ENCODE results near the gene NLGN1. TPM values are rescaled to one million over a fixed set of nuclear protein-coding genes. Genes with fewer than 3 reads are reported as not detected.

Gene NLGN1
- total and polyA plus RNA-seq, 7 experiments from 2014 or later = not detected

DNA sequence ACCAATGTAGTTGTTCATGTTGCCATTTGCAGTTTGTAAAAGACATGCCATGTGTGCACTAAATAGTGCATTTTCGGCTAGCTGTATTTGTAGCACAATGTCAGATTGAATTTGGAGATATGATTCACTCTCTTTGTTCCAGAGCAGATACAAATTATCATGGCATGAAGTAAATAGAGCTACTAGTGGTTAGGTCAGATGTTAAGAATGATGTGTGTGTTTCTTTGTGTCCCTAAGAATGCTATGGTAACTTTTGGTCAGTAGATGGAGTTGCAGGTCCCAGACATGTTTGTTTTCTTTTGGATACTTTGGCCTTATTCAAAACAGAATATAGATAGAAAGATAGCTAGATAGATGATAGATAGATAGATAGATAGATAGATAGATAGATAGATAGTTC is 595.8 kb downstream of the NLGN1 start:
- Mint-ChIP-seq H3K4me3 (no peak overlapping the region), H3K36me3 (no peaks in the 10 kb centered on the region), H3K27ac (no peak overlapping the region), H3K4me1 (no peaks in the 10 kb centered on the region), H3K27me3 (no peaks in the 10 kb centered on the region), H3K9me3 (peaks cover 0 to 6% (median 0%) of the 10 kb centered on the region in 11 donors)
- DNase-seq = no peak
- Histone ChIP-seq H3K4me1 (ENCODE audit: control insufficient read depth in 2 of 2, insufficient read depth in 2 of 2, low read length in 2 of 2) (no peaks in the 10 kb centered on the region), H3K27me3 (ENCODE audit: control insufficient read depth in 2 of 2, insufficient read depth in 2 of 2, low read length in 2 of 2) (no peaks in the 10 kb centered on the region), H3K27ac (ENCODE audit: low read depth, low read length) (no peak overlapping the region), H3K9me3 (ENCODE audit: control insufficient read depth in 2 of 3, low read length in 3 of 3) (no peaks in the 10 kb centered on the region), H3K4me3 (ENCODE audit: low read length) (no peak overlapping the region), H3K36me3 (ENCODE audit: control insufficient read depth in 2 of 3, insufficient read depth in 3 of 3, low read length in 3 of 3) (no peaks in the 10 kb centered on the region)
- ChIA-PET POLR2A (no interaction called here), CTCF (no interaction called here)
- ATAC-seq = no peak
- intact Hi-C loops (cut with micrococcal nuclease) = no loop called here

DNA sequence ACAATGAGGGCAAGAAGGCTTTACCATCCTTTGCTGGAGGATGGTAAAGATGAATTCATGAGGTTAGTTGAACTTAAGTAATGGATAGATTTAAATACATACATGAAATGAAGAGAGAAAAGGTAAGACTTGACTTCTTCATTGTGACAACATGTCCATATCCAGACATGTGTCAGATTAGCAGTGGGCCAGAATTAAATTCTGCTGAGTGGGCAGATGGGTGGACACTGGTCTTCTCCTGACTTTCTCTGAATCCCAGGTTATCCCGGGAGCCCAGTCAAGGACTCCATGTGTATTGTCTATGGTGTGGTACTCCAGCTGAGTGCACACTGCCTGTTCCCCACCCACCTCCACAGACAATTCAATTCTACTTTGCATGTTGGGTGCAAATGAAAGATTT is 603.1 kb downstream of the NLGN1 start:
- no peaks in the 10 kb centered on the region for H3K27me3 Mint-ChIP-seq
- no peak overlapping the region for H3K4me3 ChIP-seq (ENCODE audit: low read length)
- H3K27me3 ChIP-seq (ENCODE audit: control insufficient read depth in 2 of 2, insufficient read depth in 2 of 2, low read length in 2 of 2) = no peaks in the 10 kb centered on the region
- H3K36me3 Mint-ChIP-seq = no peaks in the 10 kb centered on the region
- no peak for ATAC-seq
- DNase-seq = no peak
- no peak overlapping the region for H3K4me3 Mint-ChIP-seq
- ChIA-PET CTCF (no interaction called here), POLR2A (no interaction called here)
- H3K4me1 ChIP-seq (ENCODE audit: control insufficient read depth in 2 of 2, insufficient read depth in 2 of 2, low read length in 2 of 2) = no peaks in the 10 kb centered on the region
- no peaks in the 10 kb centered on the region for H3K4me1 Mint-ChIP-seq
- H3K27ac ChIP-seq (ENCODE audit: low read depth, low read length) = no peak overlapping the region
- H3K27ac Mint-ChIP-seq = no peak overlapping the region
- no peaks in the 10 kb centered on the region for H3K9me3 ChIP-seq (ENCODE audit: control insufficient read depth in 2 of 3, low read length in 3 of 3)
- intact Hi-C loops (cut with micrococcal nuclease) = no loop called here
- H3K9me3 Mint-ChIP-seq = peaks cover 0 to 5% (median 0%) of the 10 kb centered on the region in 11 donors
- no peaks in the 10 kb centered on the region for H3K36me3 ChIP-seq (ENCODE audit: control insufficient read depth in 2 of 3, insufficient read depth in 3 of 3, low read length in 3 of 3)

DNA sequence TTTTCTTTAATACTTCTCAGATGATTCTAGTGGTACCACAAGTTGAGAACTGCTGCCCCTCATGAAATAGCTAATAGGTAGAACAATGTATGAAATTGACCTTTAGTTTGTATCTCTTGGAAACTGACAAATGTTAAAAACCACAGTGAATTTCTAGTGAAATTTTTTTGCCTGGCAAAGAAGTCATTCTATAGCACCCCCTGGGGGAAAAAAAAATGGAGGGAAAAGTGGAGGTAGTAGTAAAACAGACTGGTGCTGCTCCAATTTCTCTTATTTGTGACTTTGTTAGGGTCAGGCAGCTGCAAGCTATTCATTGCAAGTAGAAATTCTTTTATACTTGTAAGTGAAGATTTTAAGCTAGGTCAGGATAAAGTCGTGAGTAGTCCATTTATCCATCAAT is 605.0 kb downstream of the NLGN1 start:
- H3K4me3 Mint-ChIP-seq = no peak overlapping the region
- no peaks in the 10 kb centered on the region for H3K36me3 Mint-ChIP-seq
- Histone ChIP-seq H3K27me3 (ENCODE audit: control insufficient read depth in 2 of 2, insufficient read depth in 2 of 2, low read length in 2 of 2) (no peaks in the 10 kb centered on the region), H3K9me3 (ENCODE audit: control insufficient read depth in 2 of 3, low read length in 3 of 3) (no peaks in the 10 kb centered on the region), H3K27ac (ENCODE audit: low read depth, low read length) (no peak overlapping the region), H3K4me3 (ENCODE audit: low read length) (no peak overlapping the region), H3K36me3 (ENCODE audit: control insufficient read depth in 2 of 3, insufficient read depth in 3 of 3, low read length in 3 of 3) (no peaks in the 10 kb centered on the region), H3K4me1 (ENCODE audit: control insufficient read depth in 2 of 2, insufficient read depth in 2 of 2, low read length in 2 of 2) (no peaks in the 10 kb centered on the region)
- ATAC-seq (no peak), DNase-seq (no peak)
- H3K4me1 Mint-ChIP-seq = no peaks in the 10 kb centered on the region
- no peak overlapping the region for H3K27ac Mint-ChIP-seq
- intact Hi-C loops (cut with micrococcal nuclease) = no loop called here
- peaks cover 0 to 5% (median 0%) of the 10 kb centered on the region in 11 donors for H3K9me3 Mint-ChIP-seq
- CTCF ChIA-PET = no interaction called here
- no peaks in the 10 kb centered on the region for H3K27me3 Mint-ChIP-seq
- POLR2A ChIA-PET = no interaction called here

DNA sequence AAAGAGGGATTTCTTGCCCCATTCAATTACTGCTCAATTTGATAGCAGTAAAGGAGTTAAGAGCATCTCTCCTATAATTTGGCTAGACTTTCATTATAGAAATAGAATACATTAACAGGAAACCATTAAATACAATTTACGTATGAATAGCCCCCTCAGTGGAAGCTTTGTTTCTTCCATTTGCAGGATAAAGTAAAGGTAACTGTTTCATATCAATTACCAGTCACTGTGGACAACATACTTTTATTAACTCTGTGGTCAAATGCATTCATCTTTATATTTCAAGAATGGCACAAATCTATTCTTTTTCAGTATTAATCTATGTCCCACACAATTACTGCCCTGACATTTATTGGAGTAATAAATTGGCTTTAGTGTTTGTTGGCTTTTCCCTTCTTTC is 613.4 kb downstream of the NLGN1 start:
- ATAC-seq (no peak), DNase-seq (no peak)
- Mint-ChIP-seq H3K4me1 (no peaks in the 10 kb centered on the region), H3K36me3 (no peaks in the 10 kb centered on the region), H3K27me3 (no peaks in the 10 kb centered on the region), H3K9me3 (peaks cover 0 to 6% (median 0%) of the 10 kb centered on the region in 11 donors), H3K4me3 (no peak overlapping the region), H3K27ac (no peak overlapping the region)
- H3K36me3 ChIP-seq (ENCODE audit: control insufficient read depth in 2 of 3, insufficient read depth in 3 of 3, low read length in 3 of 3) = no peaks in the 10 kb centered on the region
- no peaks in the 10 kb centered on the region for H3K4me1 ChIP-seq (ENCODE audit: control insufficient read depth in 2 of 2, insufficient read depth in 2 of 2, low read length in 2 of 2)
- H3K4me3 ChIP-seq (ENCODE audit: low read length) = no peak overlapping the region
- intact Hi-C loops (cut with micrococcal nuclease) = no loop called here
- ChIA-PET CTCF (no interaction called here), POLR2A (no interaction called here)
- no peaks in the 10 kb centered on the region for H3K27me3 ChIP-seq (ENCODE audit: control insufficient read depth in 2 of 2, insufficient read depth in 2 of 2, low read length in 2 of 2)
- H3K9me3 ChIP-seq (ENCODE audit: control insufficient read depth in 2 of 3, low read length in 3 of 3) = no peaks in the 10 kb centered on the region
- no peak overlapping the region for H3K27ac ChIP-seq (ENCODE audit: low read depth, low read length)

DNA sequence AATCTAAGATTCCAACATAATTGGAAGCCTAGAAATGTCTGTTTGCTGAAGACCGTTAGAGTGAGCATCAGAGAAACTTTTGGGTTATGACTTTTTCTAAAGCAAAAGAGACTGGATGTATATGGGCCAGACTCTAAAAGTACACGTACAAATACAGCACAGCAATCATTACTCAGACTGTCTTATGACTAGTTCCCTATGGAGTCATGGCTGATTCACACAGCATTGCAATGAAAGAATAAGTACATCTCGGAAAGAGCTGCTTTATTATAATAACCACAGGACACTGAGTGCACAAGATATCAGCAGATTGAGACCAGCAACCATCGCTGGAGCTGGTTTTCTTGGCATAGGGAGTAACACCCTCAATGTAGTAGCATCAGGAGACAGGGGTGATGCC is 618.6 kb downstream of the NLGN1 start:
- H3K36me3 ChIP-seq (ENCODE audit: control insufficient read depth in 2 of 3, insufficient read depth in 3 of 3, low read length in 3 of 3) = no peaks in the 10 kb centered on the region
- CTCF ChIA-PET = no interaction called here
- no peak overlapping the region for H3K4me3 Mint-ChIP-seq

DNA sequence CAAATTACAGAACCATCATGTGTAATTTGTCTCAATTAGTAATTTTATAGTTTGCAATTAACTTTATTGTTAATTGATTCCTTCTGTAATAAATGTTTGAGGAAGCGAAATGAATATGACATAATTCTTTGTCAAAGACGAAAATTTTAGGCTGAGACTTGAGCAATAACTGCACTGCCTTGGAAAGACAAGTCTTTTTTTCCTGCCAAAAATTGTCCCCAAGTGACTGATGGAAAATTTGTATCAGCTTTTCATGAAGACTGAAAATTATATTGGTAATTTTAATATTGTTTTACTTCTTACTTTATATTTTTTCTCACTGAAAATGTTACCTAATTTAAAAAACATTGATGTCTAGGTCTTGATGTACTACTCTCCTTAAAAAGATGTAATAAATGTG is 622.6 kb downstream of the NLGN1 start:
- no peak for DNase-seq

More for the DNA sequence above, 618.6 kb downstream of the NLGN1 start:
- DNase-seq (no peak), ATAC-seq (no peak)
- no peaks in the 10 kb centered on the region for H3K9me3 ChIP-seq (ENCODE audit: control insufficient read depth in 2 of 3, low read length in 3 of 3)
- no peaks in the 10 kb centered on the region for H3K27me3 ChIP-seq (ENCODE audit: control insufficient read depth in 2 of 2, insufficient read depth in 2 of 2, low read length in 2 of 2)
- Mint-ChIP-seq H3K9me3 (peaks cover 0 to 15% (median 5%) of the 10 kb centered on the region in 11 donors), H3K4me1 (no peaks in the 10 kb centered on the region), H3K27me3 (no peaks in the 10 kb centered on the region), H3K36me3 (no peaks in the 10 kb centered on the region), H3K27ac (no peak overlapping the region)
- intact Hi-C loops (cut with micrococcal nuclease) = no loop called here
- H3K4me3 ChIP-seq (ENCODE audit: low read length) = no peak overlapping the region
- no peaks in the 10 kb centered on the region for H3K4me1 ChIP-seq (ENCODE audit: control insufficient read depth in 2 of 2, insufficient read depth in 2 of 2, low read length in 2 of 2)
- H3K27ac ChIP-seq (ENCODE audit: low read depth, low read length) = no peak overlapping the region
- POLR2A ChIA-PET = no interaction called here

DNA sequence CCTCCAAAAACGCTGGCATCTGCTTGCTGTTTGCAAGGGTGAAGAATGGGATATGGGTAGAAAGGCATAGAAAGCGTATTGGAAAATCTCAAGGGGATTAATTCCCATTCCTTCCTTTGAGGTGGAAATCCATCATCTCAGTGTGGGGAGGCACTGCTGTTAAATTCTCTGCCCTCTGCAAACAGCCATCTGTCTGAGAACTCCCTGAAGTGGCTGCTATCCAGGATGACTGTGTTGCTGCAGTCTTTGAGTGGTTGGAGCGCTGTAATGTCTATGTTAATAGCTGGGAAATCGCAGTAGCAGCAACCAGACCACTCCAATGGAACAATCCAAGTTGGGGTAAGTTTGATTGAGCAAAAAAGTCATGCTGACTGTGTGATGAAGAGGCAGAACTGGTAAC is 625.9 kb downstream of the NLGN1 start:
- intact Hi-C loops (cut with micrococcal nuclease) = no loop called here
- no peaks in the 10 kb centered on the region for H3K4me1 ChIP-seq (ENCODE audit: control insufficient read depth in 2 of 2, insufficient read depth in 2 of 2, low read length in 2 of 2)
- H3K27me3 ChIP-seq (ENCODE audit: control insufficient read depth in 2 of 2, insufficient read depth in 2 of 2, low read length in 2 of 2) = no peaks in the 10 kb centered on the region
- no peaks in the 10 kb centered on the region for H3K9me3 ChIP-seq (ENCODE audit: control insufficient read depth in 2 of 3, low read length in 3 of 3)
- no peak overlapping the region for H3K27ac Mint-ChIP-seq
- no peak overlapping the region for H3K4me3 Mint-ChIP-seq
- no peaks in the 10 kb centered on the region for H3K27me3 Mint-ChIP-seq
- no peaks in the 10 kb centered on the region for H3K36me3 ChIP-seq (ENCODE audit: control insufficient read depth in 2 of 3, insufficient read depth in 3 of 3, low read length in 3 of 3)
- no peak for ATAC-seq
- DNase-seq = no peak
- H3K9me3 Mint-ChIP-seq = peaks cover 0 to 21% (median 8%) of the 10 kb centered on the region in 11 donors
- ChIA-PET POLR2A (no interaction called here), CTCF (no interaction called here)
- H3K27ac ChIP-seq (ENCODE audit: low read depth, low read length) = no peak overlapping the region
- H3K4me3 ChIP-seq (ENCODE audit: low read length) = no peak overlapping the region
- no peaks in the 10 kb centered on the region for H3K36me3 Mint-ChIP-seq
- H3K4me1 Mint-ChIP-seq = no peaks in the 10 kb centered on the region

More for the DNA sequence above, 622.6 kb downstream of the NLGN1 start:
- Mint-ChIP-seq H3K4me1 (no peaks in the 10 kb centered on the region), H3K27ac (no peak overlapping the region), H3K27me3 (no peaks in the 10 kb centered on the region), H3K4me3 (no peak overlapping the region), H3K36me3 (no peaks in the 10 kb centered on the region), H3K9me3 (peaks cover 0 to 9% (median 3%) of the 10 kb centered on the region in 11 donors)
- ATAC-seq = no peak
- Histone ChIP-seq H3K27ac (ENCODE audit: low read depth, low read length) (no peak overlapping the region), H3K36me3 (ENCODE audit: control insufficient read depth in 2 of 3, insufficient read depth in 3 of 3, low read length in 3 of 3) (no peaks in the 10 kb centered on the region), H3K4me1 (ENCODE audit: control insufficient read depth in 2 of 2, insufficient read depth in 2 of 2, low read length in 2 of 2) (no peaks in the 10 kb centered on the region), H3K9me3 (ENCODE audit: control insufficient read depth in 2 of 3, low read length in 3 of 3) (no peaks in the 10 kb centered on the region), H3K27me3 (ENCODE audit: control insufficient read depth in 2 of 2, insufficient read depth in 2 of 2, low read length in 2 of 2) (no peaks in the 10 kb centered on the region), H3K4me3 (ENCODE audit: low read length) (no peak overlapping the region)
- ChIA-PET POLR2A (no interaction called here), CTCF (no interaction called here)
- intact Hi-C loops (cut with micrococcal nuclease) = no loop called here
